Measurements from ENCODE around the gene PTK7. TPM values are rescaled to one million over a fixed set of nuclear protein-coding genes. Genes with fewer than 3 reads are reported as not detected.

The PTK7 gene
- total and polyA plus RNA-seq, 2 of the 8 experiments (the other 6 are each of a cell fraction or from before 2014, with no cell fraction given): 110 to 138 TPM

DNA sequence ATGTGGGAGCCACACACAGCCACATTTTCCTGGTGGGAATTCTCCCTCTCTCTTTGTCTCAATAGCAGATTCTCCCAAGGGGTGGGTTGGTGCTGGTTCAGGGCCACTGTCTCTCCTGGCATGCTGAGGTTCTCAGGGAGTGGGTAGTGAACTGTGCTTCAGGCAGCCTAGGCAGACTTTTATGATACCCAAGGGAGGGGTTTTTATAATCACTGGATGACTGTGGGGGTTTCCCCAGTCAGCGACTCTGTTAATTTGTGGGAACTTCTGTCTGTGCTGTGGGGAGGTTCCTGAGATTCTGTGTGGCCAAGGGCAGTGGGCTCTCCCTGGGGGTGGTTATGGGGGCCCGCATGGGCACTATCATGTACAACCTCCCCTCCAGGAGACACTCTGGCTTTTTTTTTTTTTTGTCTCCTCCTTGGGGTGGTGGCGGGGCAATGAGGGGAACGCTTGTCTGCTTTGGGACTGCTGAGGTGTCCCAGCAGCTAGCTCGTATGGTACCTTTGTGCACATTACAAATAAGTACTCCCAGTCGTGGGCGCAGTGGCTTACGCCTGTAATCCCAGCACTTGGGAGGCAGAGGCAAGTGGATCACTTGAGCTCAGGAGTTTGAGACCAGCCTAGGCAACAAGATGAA, 10.0 kb downstream of the PTK7 start:
- Histone ChIP-seq H2AFZ (ENCODE audit: low read length) (no peak overlapping the region), H3K56ac (replicated peaks; ENCODE audit: insufficient read length, low read depth, low read length) (no peak overlapping the region), H2BK120ac (replicated peaks; ENCODE audit: low read depth, low read length) (no peak overlapping the region), H2BK5ac (ENCODE audit: low read depth, low read length) (no peak overlapping the region; the same call in 1 of the 2 replicates), H3K9ac (replicated peaks in 1 of 4; ENCODE audit: extremely low read depth in 1 of 4, low read depth in 3 of 4, low read length in 3 of 4) (no peak overlapping the region), H3K36me3 (ENCODE audit: control insufficient read depth in 2 of 4, insufficient read depth in 4 of 4, low read length in 3 of 4) (no peaks in the 10 kb centered on the region), H3K18ac (ENCODE audit: extremely low read depth, low read length) (0 out of 2 replicates have a peak overlapping the region, but pooled peaks have one; percentile 3), H2BK12ac (ENCODE audit: low read depth, low read length) (no peak overlapping the region), H3K4me2 (ENCODE audit: insufficient read depth in 1 of 2, low read depth in 2 of 2, low read length in 2 of 2) (no peak overlapping the region), H3K9me3 (ENCODE audit: insufficient read depth in 2 of 2, low read depth in 1 of 2, low read length in 1 of 2) (no peaks in the 10 kb centered on the region), H4K91ac (replicated peaks; ENCODE audit: insufficient read length, low read length) (no peak overlapping the region), H2BK15ac (ENCODE audit: low read length) (0 out of 2 replicates have a peak overlapping the region, but pooled peaks have one; percentile 16), H3K23ac (ENCODE audit: insufficient read length) (no peak overlapping the region), H3K79me1 (ENCODE audit: low read depth, low read length) (peaks cover 20% of the 10 kb centered on the region), H2AK5ac (ENCODE audit: low read depth, low read length) (no peak overlapping the region), H3K4me1 (replicated peaks in 1 of 4; ENCODE audit: control insufficient read depth in 3 of 4, insufficient read depth in 4 of 4, low read length in 3 of 4) (peaks cover 13 to 25% (median 22%) of the 10 kb centered on the region in 4 experiments), H4K5ac (ENCODE audit: insufficient read length, low read depth, low read length) (no peak overlapping the region), H4K20me1 (replicated peaks in 1 of 2; ENCODE audit: control insufficient read depth in 1 of 2, insufficient read depth in 2 of 2, low read length in 2 of 2) (peaks cover 7 to 13% of the 10 kb centered on the region in 2 experiments), H3K27me3 (replicated peaks in 1 of 4; ENCODE audit: control insufficient read depth in 3 of 4, extremely low read depth in 1 of 4, insufficient read depth in 3 of 4, low read length in 3 of 4) (no peaks in the 10 kb centered on the region), H4K8ac (ENCODE audit: extremely low read depth, insufficient read depth, low read length) (peak overlapping the region; percentile 53; the same call in 1 of the 2 replicates), H3K79me2 (ENCODE audit: control insufficient read depth in 1 of 2, insufficient read depth in 2 of 2, low read length in 2 of 2) (peaks cover 11 to 81% of the 10 kb centered on the region in 2 experiments), H3K4ac (replicated peaks; ENCODE audit: insufficient read length, low read depth, low read length) (no peak overlapping the region), H3K4me3 (ENCODE audit: extremely low read depth in 1 of 4, insufficient read depth in 2 of 4, low read depth in 3 of 4, low read length in 4 of 4) (no peak overlapping the region), H3K27ac (ENCODE audit: low read depth, low read length) (no peak overlapping the region), H3K14ac (ENCODE audit: insufficient read length) (no peak overlapping the region), H2BK20ac (ENCODE audit: low read length) (no peak overlapping the region), H3K23me2 (ENCODE audit: low read depth, low read length) (peaks cover 2% of the 10 kb centered on the region; the same call in 1 of the 2 replicates)
- ChIA-PET CTCF (ENCODE audit: partially characterized antibody) (interaction anchor here (1.3 to 2.3 kb wide), 4 partner anchors 9 to 58 kb away, joined by 5 to 14 read pairs (median 6); no protein-coding TSS in a partner anchor), POLR2A (ENCODE audit: partially characterized antibody) (interaction anchor here (0.6 to 2.5 kb wide), 5 partner anchors 9 to 57 kb away, joined by 3 to 20 read pairs (median 3); partner anchors contain the start of gene PTK7)
- 87% methylated on average over 8 of the region's 8 CpGs; no CpG with 5 or more reads in 1 of the 2 experiments for WGBS, 2 experiments (ENCODE audit: extremely low coverage in 1 of 2, insufficient coverage in 1 of 2, insufficient read length in 1 of 2, insufficient replicate concordance in 2 of 2, low coverage in 1 of 2, low lambda C conversion rate in 2 of 2, missing lambda C conversion rate in 1 of 2)
- no peak for FAIRE-seq
- DNase-seq (ENCODE audit: low read depth in 1 of 2, low spot score in 2 of 2): no peak
- TF ChIP-seq EZH2 (IDR thresholded peaks at IDR 0.05; ENCODE audit: low read depth, low read length, severe bottlenecking) (no peak), BRCA1 (IDR thresholded peaks at IDR 0.05; ENCODE audit: low read depth, low read length) (no peak), CBX8 (IDR thresholded peaks at IDR 0.05; ENCODE audit: borderline replicate concordance, low read depth, low read length) (no peak), SAP30 (IDR thresholded peaks at IDR 0.05; ENCODE audit: insufficient read depth, insufficient replicate concordance, low read length) (no peak), ATF2 (IDR thresholded peaks at IDR 0.05; ENCODE audit: low read length) (no peak), RFX5 (IDR thresholded peaks at IDR 0.05; ENCODE audit: borderline replicate concordance, low read depth, low read length) (no peak), POLR2A (IDR thresholded peaks at IDR 0.05; ENCODE audit: control extremely low read depth in 1 of 2, low read depth in 2 of 2, low read length in 2 of 2) (no peak)
